Mesodermal cell (in vitro differentiated cells): ENCODE measurements around the gene MCF2L2.
"Not testable (repeated sequence)": the region's sequence is repeated elsewhere in the genome, so short reads cannot be mapped to it uniquely, and the experiment has no call there.

Source experiments
- H3K27ac ChIP-seq: 2 replicates; pipeline ENCODE4 v1.7.0; 2013; ENCODE audit warnings: mild to moderate bottlenecking, low read depth, low read length, moderate library complexity; ENCODE audit not compliant: severe bottlenecking
- H3K36me3 ChIP-seq: 2 replicates; pipeline ENCODE4 v1.7.1; 2013; ENCODE audit warnings: mild to moderate bottlenecking, low read length, moderate library complexity; ENCODE audit not compliant: control insufficient read depth, insufficient read depth
- H3K4me1 ChIP-seq: one replicate; pipeline ENCODE4 v1.7.1; 2013; ENCODE audit warnings: mild to moderate bottlenecking, low read length; ENCODE audit not compliant: insufficient read depth, control insufficient read depth, poor library complexity, severe bottlenecking
- H3K4me3 ChIP-seq: 2 replicates; pipeline ENCODE4 v1.7.0; 2013; ENCODE audit warnings: low read length, control low read depth, mild to moderate bottlenecking; ENCODE audit not compliant: insufficient read depth, poor library complexity, severe bottlenecking; ENCODE audit errors: extremely low read depth
- H3K9me3 ChIP-seq: 2 replicates; pipeline ENCODE4 v1.7.1; 2013; ENCODE audit warnings: mild to moderate bottlenecking, low read length, moderate library complexity; ENCODE audit not compliant: control insufficient read depth
- WGBS, 2 experiments: methylation state at CpG; one replicate each; pipeline ENCODE4 v1.1.5; 2013; ENCODE audit warnings: missing lambda C conversion rate in 2 of 2; ENCODE audit not compliant: insufficient coverage in 2 of 2; 5-methylcytosine and 5-hydroxymethylcytosine counted together

Gene MCF2L2

GRCh38 chr3:183381673-183382072 lies 46.7 kb downstream of the MCF2L2 start:
- WGBS, 2 experiments, result no CpG with 5 or more reads among the region's 1 CpG

GRCh38 chr3:183381179-183381578 lies 47.2 kb downstream of the MCF2L2 start:
- no peak overlapping the region for H3K4me3 ChIP-seq
- H3K4me1 ChIP-seq, result peaks cover 4% of the 10 kb centered on the region
- H3K36me3 ChIP-seq, result no peaks in the 10 kb centered on the region
- no peak overlapping the region for H3K27ac ChIP-seq
- WGBS, 2 experiments, result 100% methylated on average over 1 of the region's 4 CpGs; no CpG with 5 or more reads in 1 of the 2 experiments
- no peaks in the 10 kb centered on the region for H3K9me3 ChIP-seq

More at GRCh38 chr3:183381673-183382072, 46.7 kb downstream of the MCF2L2 start:
- Histone ChIP-seq H3K36me3 (no peaks in the 10 kb centered on the region), H3K4me1 (peaks cover 8% of the 10 kb centered on the region), H3K4me3 (no peak overlapping the region), H3K9me3 (no peaks in the 10 kb centered on the region), H3K27ac (no peak overlapping the region)

GRCh38 chr3:183378951-183379350 lies 49.5 kb downstream of the MCF2L2 start:
- no peaks in the 10 kb centered on the region for H3K4me1 ChIP-seq
- H3K27ac ChIP-seq, result no peak overlapping the region
- no peak overlapping the region for H3K4me3 ChIP-seq
- no peaks in the 10 kb centered on the region for H3K36me3 ChIP-seq
- H3K9me3 ChIP-seq, result no peaks in the 10 kb centered on the region
- 93 to 97% methylated on average over 2 to 3 of the region's 3 CpGs for WGBS, 2 experiments

- H3K27ac ChIP-seq, result no peak overlapping the region
- no peaks in the 10 kb centered on the region for H3K4me1 ChIP-seq
- WGBS, 2 experiments, result 95 to 96% methylated on average over 6 to 12 of the region's 12 CpGs
- H3K36me3 ChIP-seq, result no peaks in the 10 kb centered on the region
- H3K4me3 ChIP-seq, result no peak overlapping the region
- H3K9me3 ChIP-seq, result no peaks in the 10 kb centered on the region
Measured at GRCh38 chr3:183378545-183378944, 49.9 kb downstream of the MCF2L2 start.

- no peaks in the 10 kb centered on the region for H3K36me3 ChIP-seq
- H3K27ac ChIP-seq, result no peak overlapping the region
- H3K4me3 ChIP-seq, result no peak overlapping the region
- WGBS, 2 experiments, result 75 to 100% methylated on average over 2 of the region's 3 CpGs
- no peaks in the 10 kb centered on the region for H3K9me3 ChIP-seq
- no peaks in the 10 kb centered on the region for H3K4me1 ChIP-seq
Measured at GRCh38 chr3:183378008-183378407, 50.4 kb downstream of the MCF2L2 start.

GRCh38 chr3:183377307-183377959 lies 51.0 kb downstream of the MCF2L2 start:
- H3K36me3 ChIP-seq, result no peaks in the 10 kb centered on the region
- H3K4me1 ChIP-seq, result no peaks in the 10 kb centered on the region
- H3K4me3 ChIP-seq, result no peak overlapping the region
- no peak overlapping the region for H3K27ac ChIP-seq
- 90 to 100% methylated on average over 1 to 2 of the region's 7 CpGs for WGBS, 2 experiments
- H3K9me3 ChIP-seq, result no peaks in the 10 kb centered on the region

GRCh38 chr3:183375787-183376186 lies 52.6 kb downstream of the MCF2L2 start:
- no peak overlapping the region for H3K27ac ChIP-seq
- H3K9me3 ChIP-seq, result no peaks in the 10 kb centered on the region
- no peaks in the 10 kb centered on the region for H3K4me1 ChIP-seq
- no peaks in the 10 kb centered on the region for H3K36me3 ChIP-seq
- H3K4me3 ChIP-seq, result no peak overlapping the region
- 90 to 100% methylated on average over 1 to 5 of the region's 5 CpGs for WGBS, 2 experiments

- no peaks in the 10 kb centered on the region for H3K9me3 ChIP-seq
- H3K27ac ChIP-seq, result no peak overlapping the region
- no peak overlapping the region for H3K4me3 ChIP-seq
- WGBS, 2 experiments, result 93 to 96% methylated on average over 4 to 6 of the region's 6 CpGs
- no peaks in the 10 kb centered on the region for H3K4me1 ChIP-seq
- H3K36me3 ChIP-seq, result no peaks in the 10 kb centered on the region
Measured at GRCh38 chr3:183375337-183375736, 53.1 kb downstream of the MCF2L2 start.

- Histone ChIP-seq H3K9me3 (no peaks in the 10 kb centered on the region), H3K4me3 (no peak overlapping the region), H3K27ac (no peak overlapping the region), H3K36me3 (no peaks in the 10 kb centered on the region), H3K4me1 (no peaks in the 10 kb centered on the region)
- WGBS, 2 experiments, result 100% methylated on average over 1 to 2 of the region's 3 CpGs
Measured at GRCh38 chr3:183372911-183373310, 55.5 kb downstream of the MCF2L2 start.

- not testable (repeated sequence) for H3K4me3 ChIP-seq, H3K4me1 ChIP-seq, H3K36me3 ChIP-seq, H3K27ac ChIP-seq, H3K9me3 ChIP-seq
- 93 to 96% methylated on average over 3 of the region's 5 CpGs for WGBS, 2 experiments
Measured at GRCh38 chr3:183371600-183371968, 56.8 kb downstream of the MCF2L2 start.

GRCh38 chr3:183370391-183370790 lies 58.0 kb downstream of the MCF2L2 start:
- no peaks in the 10 kb centered on the region for H3K4me1 ChIP-seq
- WGBS, 2 experiments, result 88 to 100% methylated on average over 1 to 2 of the region's 4 CpGs
- H3K36me3 ChIP-seq, result no peaks in the 10 kb centered on the region
- no peaks in the 10 kb centered on the region for H3K9me3 ChIP-seq
- no peak overlapping the region for H3K4me3 ChIP-seq
- H3K27ac ChIP-seq, result no peak overlapping the region
